H7 (cell line): ENCODE data around the gene IGF1R. TPM values are rescaled to one million over a fixed set of nuclear protein-coding genes. Genes with fewer than 3 reads are reported as not detected.

Experiments
- DNase-seq: peaks from one replicate; pipeline ENCODE4 v3.0.0; 2012
- H3K27me3 ChIP-seq: 2 replicates; pipeline ENCODE4 v1.6.0; 2011; ENCODE audit warnings: mild to moderate bottlenecking, low read length; ENCODE audit not compliant: control insufficient read depth, insufficient read depth
- H3K36me3 ChIP-seq: replicated peaks from 2 replicates; pipeline ENCODE4 v1.5.1; 2011; ENCODE audit warnings: low read length; ENCODE audit not compliant: control insufficient read depth, insufficient read depth
- H3K4me3 ChIP-seq: 2 replicates; pipeline ENCODE4 v1.5.1; 2011; ENCODE audit warnings: low read depth, mild to moderate bottlenecking, control low read depth, low read length, moderate library complexity; ENCODE audit not compliant: insufficient read depth
- total RNA-seq: library from RNA; depleted of rRNA; stranded (reverse); fragments of >200 nt; shearing (Covaris generic); gene quantifications from 2 replicates; pipeline ENCODE4 v1.2.3, GENCODE V29; 2014

Gene IGF1R
- total RNA-seq, 1 experiment from 2014 or later, result 33.0 TPM

DNA sequence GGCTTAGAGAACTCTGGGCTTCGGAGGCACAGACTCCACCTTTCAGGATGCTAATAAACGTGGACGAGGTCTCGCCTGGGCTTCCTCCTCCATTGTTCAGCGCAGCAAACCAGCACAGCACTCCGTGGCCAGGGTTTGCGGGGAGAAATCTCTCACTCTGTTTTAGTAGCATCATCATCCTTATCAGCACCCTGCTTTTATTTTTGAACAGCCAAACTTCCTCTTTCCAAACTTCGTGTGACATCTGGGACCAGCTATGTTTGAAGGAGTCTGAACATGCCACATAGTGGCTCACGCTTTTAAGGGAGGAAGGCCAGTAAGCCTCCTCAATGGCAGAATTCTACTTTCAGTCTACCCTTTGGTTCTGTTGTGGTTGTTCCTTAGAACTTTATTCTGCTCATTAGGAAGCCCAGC lies 210.3 kb downstream of the IGF1R start:
- Histone ChIP-seq H3K4me3 (no peak overlapping the region), H3K27me3 (no peaks in the 10 kb centered on the region), H3K36me3 (no peaks in the 10 kb centered on the region)
- no peak for DNase-seq

DNA sequence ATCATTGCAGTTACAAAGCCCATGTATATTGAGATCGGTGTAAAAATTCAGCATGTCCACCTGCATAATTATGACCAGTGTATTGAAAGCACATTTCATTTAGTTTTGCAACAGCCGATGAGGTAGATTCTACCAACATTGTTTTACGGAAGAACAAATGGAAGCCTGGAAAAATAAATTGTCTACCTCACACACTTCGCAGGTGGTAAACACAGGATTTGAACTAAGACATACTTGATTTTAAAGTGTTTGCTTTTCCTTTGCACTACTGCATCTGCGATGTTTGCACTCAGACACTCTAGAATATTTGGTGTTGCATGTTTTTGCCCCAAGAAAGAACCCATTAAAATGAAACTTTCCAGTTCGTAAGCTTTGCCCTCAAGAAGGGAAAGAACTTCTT lies 210.8 kb downstream of the IGF1R start:
- no peaks in the 10 kb centered on the region for H3K27me3 ChIP-seq
- no peak for DNase-seq

DNA sequence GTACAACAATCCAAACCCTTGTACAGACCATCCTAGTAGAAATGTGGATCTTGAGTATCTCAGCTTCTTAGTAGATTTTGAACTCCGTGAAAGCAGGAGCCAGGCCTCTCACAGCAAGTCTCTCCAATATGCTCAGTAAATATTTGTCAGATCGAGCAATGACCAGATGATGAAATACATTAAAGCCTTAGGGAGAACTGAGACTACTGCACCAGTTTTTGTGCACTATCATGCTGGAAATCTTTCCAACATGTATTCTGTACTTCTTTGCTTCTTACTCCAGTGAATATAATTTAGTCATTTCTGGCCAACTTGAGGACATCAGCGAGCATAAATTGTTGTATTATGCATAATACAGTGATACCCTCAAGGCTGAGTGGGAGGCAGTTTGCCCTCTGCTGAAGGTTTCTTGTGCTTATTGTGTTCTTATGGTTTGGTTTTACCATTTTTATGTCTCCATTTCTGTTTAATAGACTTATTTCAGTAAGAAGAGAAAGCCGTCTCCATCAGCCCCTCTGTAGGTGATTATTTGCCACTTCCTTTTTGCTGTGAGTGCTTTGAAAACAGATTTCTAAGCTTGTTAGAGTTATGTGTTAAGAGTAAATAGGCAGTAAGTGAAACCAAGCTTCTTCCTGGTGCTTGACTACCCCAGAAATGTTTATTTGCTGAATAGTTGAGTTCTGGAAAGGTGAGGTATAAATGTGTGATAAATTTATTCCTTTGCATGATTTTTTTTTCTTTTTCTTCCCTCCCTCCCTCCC lies 212.1 kb downstream of the IGF1R start:
- Histone ChIP-seq H3K36me3 (no peaks in the 10 kb centered on the region), H3K27me3 (no peaks in the 10 kb centered on the region), H3K4me3 (no peak overlapping the region)
- DNase-seq, result no peak

More for the DNA sequence above, 210.8 kb downstream of the IGF1R start:
- Histone ChIP-seq H3K4me3 (no peak overlapping the region), H3K36me3 (no peaks in the 10 kb centered on the region)

DNA sequence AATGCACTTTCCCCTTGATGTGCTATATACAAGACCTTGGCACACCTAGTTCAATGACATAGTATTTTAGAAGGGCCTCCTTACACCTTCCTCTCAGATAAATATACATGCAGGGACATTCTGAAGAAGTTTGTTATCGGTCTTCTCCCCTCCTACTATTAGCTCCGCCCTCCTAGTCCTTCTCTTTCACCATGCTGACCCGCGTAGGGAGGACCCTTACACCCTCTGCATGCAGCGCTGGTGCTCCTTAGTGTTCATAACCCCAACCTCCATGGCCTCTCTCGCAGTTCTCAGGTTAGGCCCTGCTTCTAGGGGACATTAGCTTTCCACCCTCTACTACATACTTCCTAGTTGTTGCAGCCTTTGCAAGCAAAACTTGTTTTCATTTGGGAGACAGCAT lies 212.8 kb downstream of the IGF1R start:
- H3K36me3 ChIP-seq, result no peaks in the 10 kb centered on the region
- H3K4me3 ChIP-seq, result no peak overlapping the region
- DNase-seq, result no peak
- H3K27me3 ChIP-seq, result no peaks in the 10 kb centered on the region

DNA sequence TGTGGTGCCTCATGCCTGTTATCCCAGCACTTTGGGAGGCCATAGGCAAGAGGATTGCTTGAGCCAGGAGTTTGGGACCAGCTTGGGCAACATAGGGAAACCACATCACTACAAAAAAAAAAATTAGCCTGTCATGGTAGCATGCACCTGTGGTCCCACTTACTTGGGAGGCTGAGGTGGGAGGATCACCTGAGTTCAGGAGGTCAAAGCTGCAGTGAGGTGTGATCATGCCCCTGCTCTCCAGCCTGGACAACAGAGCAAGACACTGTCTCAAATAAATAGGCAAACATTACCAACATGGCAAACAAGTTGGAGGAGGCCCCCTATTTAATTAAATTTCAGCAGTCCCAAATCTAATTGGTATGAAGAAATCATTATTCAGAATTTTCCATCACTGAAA lies 215.6 kb downstream of the IGF1R start:
- Histone ChIP-seq H3K27me3 (no peaks in the 10 kb centered on the region), H3K4me3 (no peak overlapping the region), H3K36me3 (no peaks in the 10 kb centered on the region)
- no peak for DNase-seq

DNA sequence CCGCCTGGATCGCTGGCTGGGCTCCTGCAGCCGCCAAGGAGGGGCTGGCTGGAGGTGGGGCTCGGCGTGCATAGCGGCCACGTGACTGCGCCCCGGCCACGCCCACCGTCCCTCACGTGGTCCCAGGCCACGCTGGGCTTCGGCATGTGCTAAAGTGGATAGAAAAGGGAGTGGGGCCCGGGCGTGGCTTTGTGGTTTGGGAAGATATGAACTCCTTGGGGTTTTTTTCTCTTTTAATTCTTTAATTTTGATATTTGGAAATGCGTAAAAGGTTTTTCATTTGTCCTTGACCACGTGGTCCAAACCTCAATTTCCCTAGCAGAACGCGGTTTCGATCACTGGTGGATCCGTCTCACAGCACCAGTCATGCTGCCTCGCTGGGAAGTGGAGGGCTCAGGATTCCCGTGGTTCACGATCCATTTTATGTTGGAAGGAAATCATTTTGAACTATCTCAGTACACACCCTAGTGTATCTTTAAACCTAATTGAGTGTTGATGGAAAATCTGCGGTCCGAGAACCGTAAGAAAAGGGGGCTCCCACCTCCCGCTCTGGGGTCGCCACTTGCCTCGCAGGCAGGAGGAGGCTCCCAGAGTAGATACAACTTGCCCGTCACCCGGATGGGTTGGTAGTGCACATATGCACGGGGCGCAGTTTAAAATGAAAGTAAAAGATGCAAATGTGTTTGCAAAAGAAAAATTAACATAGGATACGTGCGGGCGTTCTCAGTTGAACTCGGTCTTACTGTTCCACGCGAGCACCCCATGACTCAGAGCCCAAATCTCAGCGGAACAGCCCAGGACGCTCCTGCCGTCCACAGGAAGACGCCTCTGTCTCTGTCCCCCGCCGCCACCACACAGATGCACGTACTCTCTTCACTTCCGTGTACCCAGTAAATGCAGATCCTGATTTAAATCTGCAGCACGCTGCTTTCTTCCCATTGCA lies 217.3 kb downstream of the IGF1R start:
- Histone ChIP-seq H3K4me3 (peak overlapping the region; percentile 39), H3K36me3 (no peaks in the 10 kb centered on the region), H3K27me3 (no peaks in the 10 kb centered on the region)
- DNase-seq, result peak; percentile 50

DNA sequence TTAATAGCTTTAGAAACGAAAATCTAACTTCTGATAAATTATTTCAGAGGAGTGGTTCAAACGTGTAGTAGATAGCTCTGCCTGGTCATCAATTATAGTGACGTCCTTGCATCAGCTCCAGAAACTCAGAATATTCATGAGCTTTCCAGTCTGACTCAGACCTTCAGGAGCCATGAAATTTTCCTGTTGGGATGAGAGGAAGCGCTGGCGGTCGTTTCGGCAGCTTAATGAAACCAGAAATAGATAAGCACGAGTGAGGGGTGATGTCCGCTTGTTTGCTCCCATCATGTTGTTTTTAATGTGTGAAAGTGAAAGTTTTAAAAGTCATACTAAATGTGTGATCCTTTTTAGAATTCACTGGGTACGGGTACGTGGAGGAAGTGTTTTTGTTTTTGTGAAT lies 218.2 kb downstream of the IGF1R start:
- Histone ChIP-seq H3K27me3 (no peaks in the 10 kb centered on the region), H3K4me3 (no peak overlapping the region; the same call in 1 of the 2 replicates), H3K36me3 (no peaks in the 10 kb centered on the region)
- DNase-seq, result peak; percentile 48

DNA sequence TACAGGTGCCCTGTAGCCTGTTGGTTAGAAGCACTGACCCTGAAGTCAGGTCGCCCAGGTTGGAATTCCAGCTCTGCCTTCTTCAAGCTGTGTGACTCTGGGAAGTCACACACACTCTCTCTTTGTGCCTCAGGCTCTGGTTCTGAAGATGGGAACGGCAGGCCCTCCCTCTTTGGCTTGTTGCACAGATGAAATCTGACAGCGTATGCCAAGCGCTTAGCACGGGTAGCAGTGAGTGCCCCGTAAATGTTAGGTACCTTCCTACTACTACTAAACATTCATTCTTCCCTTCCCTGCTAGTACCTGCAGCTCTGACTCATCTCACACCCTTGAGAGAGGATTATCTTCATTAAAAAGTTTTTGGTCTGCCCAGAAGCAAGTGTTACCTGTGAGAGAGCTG lies 220.2 kb downstream of the IGF1R start:
- no peak overlapping the region for H3K4me3 ChIP-seq

DNA sequence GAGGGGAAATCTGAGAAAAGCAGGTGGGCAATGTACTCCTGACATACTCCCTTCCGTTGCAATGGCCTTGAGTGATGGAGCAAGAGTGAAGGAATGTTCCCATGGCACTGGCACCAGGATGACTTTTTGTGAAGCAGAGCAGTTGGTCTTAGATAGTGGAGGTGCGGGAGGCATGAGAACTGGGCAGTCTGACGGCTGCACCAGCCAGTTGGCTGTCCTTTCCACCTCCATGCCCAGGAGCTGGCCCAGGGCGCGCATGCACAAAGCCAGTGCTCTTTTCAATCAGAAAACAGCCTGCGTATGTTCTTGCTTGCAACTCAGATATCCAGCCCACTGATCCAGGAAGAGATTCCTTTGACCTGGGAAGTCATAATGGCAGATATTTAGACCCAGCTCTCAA lies 222.4 kb downstream of the IGF1R start:
- no peaks in the 10 kb centered on the region for H3K36me3 ChIP-seq
- no peak for DNase-seq
- H3K4me3 ChIP-seq, result no peak overlapping the region
- H3K27me3 ChIP-seq, result no peaks in the 10 kb centered on the region

More for the DNA sequence above, 220.2 kb downstream of the IGF1R start:
- H3K36me3 ChIP-seq, result no peaks in the 10 kb centered on the region
- DNase-seq, result no peak
- H3K27me3 ChIP-seq, result no peaks in the 10 kb centered on the region

DNA sequence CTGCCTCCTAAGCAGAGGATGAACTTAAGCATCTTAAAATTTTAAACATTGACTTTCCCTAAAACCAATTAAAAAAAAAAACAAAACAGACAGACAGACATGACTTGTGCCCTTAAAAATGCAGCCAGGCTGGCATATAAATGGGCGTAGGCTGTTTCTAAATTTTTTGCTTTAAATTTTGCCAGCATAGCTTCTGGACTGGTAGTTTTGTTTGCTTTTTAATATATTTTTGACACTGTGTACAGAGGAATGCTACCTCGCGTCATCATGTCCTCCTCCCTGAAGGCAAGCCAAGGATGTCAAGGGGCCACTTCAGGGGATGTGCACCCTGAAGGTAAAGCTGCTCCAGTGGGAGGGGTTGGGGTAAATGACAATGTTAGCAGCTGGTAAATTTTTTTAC lies 224.4 kb downstream of the IGF1R start:
- no peaks in the 10 kb centered on the region for H3K27me3 ChIP-seq
- H3K4me3 ChIP-seq, result no peak overlapping the region
- DNase-seq, result no peak
- H3K36me3 ChIP-seq, result no peaks in the 10 kb centered on the region

DNA sequence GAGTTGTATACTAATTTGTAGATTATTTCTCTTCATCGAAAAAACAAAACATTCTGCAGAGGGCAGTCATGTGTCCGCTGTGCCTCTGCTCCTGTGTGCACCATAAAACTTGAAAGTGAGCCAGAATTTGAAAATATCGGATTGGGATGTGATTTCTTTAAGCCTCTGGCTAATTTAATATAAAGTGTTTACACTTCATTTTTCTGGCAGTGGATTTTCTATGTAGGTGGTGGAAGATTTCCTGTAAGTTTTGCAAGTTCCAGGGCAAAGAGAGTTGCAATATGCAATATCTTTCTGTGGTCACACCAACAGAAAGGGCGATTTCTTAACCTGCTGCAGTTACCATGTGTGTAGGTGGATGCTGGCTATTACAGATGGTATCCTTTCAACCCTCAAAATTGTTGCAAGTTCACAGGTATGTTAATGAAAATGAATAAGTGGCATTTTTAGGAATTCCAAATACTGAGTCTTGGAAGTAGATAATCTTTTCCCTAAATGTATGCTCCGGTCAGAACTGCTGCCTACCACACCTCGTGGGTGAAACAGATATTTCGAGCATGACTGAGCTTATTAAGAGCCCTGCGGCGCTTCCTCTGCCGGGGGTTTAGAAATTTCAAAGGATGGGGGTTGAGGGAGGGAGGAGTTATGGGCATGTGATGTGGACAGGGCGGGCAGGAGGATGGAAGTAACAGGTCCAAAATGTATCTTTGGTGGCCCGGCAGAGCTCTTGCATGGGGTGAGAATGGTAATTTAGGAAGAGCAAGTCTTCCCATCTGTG lies 225.3 kb downstream of the IGF1R start:
- Histone ChIP-seq H3K27me3 (no peaks in the 10 kb centered on the region), H3K36me3 (no peaks in the 10 kb centered on the region), H3K4me3 (no peak overlapping the region)
- no peak for DNase-seq

DNA sequence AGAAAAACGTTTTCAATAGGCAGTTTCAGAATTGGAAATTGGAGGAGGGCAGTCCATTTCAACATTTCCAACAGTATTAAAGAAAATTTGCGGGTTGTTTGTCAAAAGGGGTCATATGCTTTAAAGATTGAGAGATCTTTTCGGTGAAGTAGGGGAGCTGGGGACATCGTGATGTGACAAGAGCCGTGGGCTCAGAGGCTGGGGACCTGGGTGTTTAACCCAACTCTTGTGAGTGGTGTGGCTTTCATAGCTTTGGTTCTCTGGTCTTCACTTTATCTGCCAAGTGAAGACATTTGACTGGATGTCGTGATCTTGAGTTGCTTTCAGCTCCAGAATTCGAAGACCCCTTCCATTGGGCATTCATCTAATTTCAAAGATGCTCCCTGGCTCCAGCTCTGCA lies 226.0 kb downstream of the IGF1R start:
- DNase-seq, result no peak
- no peaks in the 10 kb centered on the region for H3K27me3 ChIP-seq
- no peak overlapping the region for H3K4me3 ChIP-seq
- H3K36me3 ChIP-seq, result no peaks in the 10 kb centered on the region

DNA sequence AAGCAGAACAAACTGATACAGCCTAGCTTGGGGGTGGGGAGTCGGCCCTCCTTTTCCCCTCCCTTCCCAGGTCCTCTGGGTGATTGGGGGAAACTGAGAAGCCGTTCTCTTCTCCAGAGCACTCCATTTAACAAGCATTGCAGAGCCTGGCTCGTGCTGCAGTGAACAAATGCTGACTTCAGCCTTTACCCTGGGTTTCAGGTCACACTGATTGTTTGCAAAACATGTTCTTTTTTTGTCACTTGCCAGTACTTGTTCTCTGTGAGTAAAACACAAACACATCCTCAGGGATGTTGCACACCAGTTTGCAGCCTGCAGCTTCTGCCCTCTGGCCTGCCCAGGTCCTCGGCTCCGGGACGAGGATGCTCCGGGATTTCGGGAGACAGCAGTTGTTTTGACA lies 226.4 kb downstream of the IGF1R start:
- H3K27me3 ChIP-seq, result no peaks in the 10 kb centered on the region
- no peak for DNase-seq
- H3K4me3 ChIP-seq, result no peak overlapping the region
- no peaks in the 10 kb centered on the region for H3K36me3 ChIP-seq

DNA sequence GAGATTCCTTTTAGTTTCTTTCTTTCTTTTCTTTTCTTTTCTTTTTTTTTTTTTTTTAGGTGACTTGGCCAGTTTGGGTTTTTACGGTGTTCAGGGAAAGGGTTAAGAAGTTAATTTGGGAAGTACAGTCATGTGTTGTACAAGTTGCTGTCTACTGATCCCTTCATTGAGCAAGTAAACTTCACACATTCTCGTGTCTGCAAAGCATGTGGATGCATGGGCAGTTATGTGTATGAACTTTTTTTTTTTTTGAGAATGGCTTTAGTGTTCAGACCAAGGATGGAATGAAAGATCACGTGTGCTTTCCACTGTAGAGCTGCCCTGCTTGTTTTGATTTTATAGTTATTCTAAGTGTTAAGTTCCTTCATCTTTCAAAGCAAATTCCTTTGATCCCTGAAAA lies 227.0 kb downstream of the IGF1R start:
- Histone ChIP-seq H3K36me3 (no peaks in the 10 kb centered on the region), H3K27me3 (no peaks in the 10 kb centered on the region), H3K4me3 (no peak overlapping the region)
- DNase-seq, result no peak
